NCI-H345 treated with DMSO at 0.1 percent for 48 hours (cell line): Measurements from ENCODE around the gene CDK6.
"Not testable (repeated sequence)": the region's sequence is repeated elsewhere in the genome, so short reads cannot be mapped to it uniquely, and the experiment has no call there.

Experiments used
- DNase-seq: peaks from one replicate; lab custom pipeline; 2025; ENCODE audit not compliant: unreplicated experiment; lab: John Stamatoyannopoulos, UW

The CDK6 gene

DNA sequence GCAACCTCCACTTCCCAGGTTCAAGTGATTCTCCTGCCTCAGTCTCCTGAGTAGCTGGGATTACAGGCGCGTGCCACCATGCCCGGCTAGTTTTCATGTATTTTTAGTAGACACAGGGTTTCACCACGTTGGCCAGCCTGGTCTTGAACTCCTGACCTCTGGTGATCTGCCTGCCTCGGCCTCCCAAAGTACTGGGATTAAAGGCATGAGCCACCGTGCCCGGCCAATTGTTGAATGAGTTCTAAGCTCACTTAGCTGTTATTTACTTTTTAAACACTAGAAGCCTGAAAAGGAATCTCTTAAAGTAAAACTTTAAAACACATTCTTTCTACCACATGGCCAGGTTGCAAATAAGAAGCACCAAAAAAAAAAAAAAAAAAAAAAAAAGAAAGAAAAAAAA is 231.9 kb downstream of the CDK6 start:
- not testable (repeated sequence) for DNase-seq

DNA sequence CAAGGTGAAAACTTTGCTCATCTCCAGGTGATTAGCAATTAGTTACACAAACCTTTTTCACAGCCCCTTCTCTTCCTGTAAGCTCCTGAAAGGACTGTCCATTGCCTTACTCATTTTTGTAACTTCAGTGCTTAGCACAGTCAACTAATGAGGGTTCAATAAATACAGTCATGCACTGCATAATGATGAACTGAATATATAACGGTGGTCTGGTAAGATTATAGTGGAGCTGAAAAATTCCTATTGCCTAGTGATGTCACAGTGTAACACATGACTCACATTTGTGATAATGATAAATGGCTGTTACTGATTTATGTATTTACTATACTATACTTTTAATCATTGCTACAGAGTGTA is 233.3 kb downstream of the CDK6 start:
- no peak for DNase-seq

DNA sequence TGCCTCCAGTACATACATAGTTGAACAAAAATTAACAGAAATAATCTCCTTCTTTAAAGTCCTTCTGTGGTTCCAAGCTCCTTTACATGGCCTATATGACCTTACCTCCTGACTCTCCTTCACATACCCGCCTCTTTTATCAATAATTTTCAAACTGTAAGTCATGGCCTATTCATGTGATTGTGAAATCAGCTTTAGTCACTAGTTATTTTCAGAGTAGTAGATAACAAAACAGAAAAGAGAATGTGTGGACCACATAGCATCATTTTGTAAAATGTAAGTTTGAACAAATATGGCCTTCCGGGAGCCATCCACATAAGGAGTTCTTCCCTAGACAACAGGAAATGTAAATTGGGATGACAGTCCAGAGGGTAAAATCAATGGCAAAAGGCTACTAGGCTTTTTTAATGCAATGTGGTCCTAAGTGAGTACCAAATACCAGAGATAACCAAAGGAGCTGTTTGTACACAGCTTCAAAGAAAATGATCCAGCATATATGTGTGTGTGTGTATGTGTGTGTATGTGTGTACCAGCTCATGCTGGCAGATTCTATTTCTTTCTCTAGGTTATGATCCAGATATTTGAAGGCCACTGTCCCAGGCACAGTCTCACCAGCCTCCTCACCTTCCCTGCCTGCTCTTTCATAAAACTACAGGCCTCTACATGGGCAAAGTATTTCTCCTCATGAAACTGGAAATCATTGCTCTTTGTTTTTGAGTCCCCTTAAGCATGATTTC is 233.9 kb downstream of the CDK6 start:
- no peak for DNase-seq

DNA sequence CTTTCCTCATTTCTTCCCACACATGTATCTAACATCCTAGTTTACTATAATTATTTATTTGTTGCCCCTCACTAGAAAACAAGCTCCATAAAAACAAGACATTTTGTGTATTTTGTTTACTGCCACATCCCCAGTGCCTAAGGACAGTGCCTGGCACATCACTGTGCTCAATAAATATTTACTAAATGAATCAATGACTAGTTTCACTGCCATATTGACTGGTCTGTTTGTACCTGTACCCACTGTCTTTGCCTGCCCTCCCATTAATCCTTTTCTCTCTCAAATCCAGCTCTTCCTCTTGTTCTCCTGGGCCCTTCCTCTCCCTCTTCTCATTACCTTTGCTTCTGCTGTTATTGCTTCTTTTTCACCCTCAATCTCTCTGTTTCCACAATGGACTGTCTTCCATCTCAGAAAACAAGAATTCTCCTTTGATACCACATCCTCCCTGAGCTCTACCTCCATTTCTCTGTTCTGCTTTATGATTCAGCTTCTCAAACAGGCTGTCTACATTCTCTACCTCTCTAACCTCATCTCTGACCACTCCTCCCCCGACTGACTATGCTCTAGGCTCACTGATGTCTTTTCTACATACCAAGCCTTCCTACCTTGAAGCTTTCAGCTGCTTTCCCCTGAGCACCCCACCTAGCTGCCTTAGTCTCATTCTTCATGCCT is 237.9 kb downstream of the CDK6 start:
- DNase-seq, result no peak

DNA sequence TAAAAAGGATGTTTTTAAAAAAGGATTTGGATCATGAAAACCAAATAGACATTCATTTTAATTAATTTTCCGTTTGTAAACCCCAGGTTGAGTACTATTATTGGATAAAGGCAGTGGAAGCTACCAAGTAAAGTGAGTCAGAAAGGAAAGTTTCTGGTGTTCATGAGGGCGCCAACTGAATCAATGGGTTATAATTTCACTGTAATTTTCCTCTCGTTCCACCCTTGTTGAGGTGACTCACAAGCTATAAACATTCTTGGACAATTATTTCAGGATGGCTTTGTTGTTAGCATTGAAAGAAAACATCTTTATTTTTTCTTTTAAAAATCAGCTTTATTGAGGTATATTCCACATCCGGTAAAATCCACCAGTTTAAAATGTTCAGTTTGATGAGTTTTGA is 241.1 kb downstream of the CDK6 start:
- DNase-seq, result no peak

DNA sequence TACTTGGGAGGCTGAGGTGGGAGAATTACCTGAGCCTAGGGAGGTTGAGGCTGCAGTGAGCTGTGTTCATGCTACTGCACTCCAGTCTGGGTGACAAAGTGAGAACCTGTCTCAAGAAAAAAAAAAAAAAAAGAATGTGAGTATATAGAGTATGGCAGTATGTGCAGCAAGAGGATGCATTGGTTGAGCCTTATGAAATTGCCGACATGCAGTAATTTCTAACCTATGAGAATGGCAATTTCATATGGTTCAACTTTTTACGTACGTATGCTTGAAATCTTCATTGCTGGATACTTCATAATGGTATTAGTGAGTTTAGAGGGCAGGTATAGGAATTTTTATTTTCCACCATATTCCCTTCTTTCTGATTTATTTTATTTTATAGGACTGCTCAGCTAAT is 241.6 kb downstream of the CDK6 start:
- no peak for DNase-seq

DNA sequence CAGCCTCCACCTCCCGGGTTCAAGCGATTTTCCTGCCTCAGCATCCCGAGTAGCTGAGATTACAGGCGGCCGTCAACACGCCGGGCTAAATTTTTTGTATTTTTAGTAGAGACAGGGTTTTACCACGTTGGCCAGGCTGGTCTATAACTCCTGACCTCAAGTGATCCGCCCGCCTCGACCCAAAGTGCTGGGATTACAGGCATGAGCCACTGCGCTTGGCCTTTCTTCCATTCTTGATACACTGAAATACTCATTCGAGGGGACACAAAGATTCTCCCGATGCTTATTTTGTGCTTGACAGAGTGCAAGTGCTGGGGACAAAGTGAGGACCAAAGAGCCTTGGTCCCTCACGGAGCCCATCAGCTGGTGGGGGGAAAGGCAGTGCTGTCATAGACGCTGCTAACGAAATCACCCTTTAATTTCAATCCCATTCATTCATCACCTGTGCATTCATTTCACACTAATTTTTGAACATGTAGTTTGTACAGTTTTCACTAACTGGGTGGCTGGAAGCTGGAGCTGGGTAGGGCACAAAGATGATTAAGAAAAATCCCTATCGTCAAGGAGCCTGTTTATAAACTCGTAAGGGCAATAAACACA is 245.6 kb downstream of the CDK6 start:
- no peak for DNase-seq

DNA sequence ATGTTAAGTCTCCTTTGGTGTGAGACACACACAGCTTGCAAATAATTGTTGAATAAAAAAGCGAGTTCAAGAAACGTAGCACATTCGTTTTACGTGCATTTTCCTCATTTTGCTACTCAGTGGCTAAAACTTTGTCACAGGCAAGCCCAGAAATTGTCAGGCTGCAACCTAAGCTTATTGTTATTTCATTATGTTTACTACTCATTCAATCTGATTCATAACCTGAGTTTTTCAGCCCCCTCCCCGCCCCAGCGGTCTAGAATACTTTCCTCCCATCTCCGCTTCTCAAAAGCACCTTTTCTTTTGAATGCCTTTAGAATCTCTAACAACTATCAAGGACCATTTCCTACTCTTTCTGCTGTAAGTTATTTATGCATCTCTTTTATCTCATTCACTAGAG is 247.3 kb downstream of the CDK6 start:
- no peak for DNase-seq

DNA sequence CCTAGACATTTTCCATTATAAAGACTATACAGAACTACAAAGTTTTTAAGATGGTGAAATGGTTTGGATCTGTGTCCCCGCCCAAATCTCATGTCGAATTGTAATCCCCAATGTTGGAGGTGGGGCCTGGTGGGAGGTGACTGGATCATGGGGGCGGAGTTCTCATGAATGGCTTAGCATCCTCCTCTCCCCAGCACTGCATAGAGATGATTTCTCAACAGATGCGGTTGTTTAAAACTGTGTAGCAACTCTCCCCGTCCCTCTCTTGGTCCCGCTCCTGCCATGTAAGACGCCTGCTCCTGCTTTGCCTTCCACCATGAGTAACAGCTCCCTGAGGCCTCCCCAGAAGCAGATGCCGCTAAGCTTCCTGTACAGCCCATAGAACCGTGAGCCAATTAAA is 247.8 kb downstream of the CDK6 start:
- DNase-seq, result no peak

DNA sequence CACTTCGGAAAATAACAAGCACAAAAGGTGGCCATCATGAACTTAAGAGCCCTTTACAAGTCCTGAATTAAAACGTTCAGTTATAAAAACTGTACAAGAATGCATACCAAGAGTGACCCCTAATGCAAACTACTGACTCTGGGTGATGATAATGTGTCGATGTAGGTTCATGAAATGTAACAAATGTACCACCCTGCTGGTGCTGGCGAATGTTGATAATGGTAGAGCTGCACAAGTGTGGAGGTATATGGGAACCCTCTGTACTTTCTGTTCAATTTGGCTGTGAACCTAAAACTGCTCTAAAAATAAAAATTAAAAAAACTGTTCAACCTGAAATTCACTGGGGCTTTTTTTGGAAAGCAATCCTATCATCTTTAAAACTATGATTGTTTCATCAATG is 249.5 kb downstream of the CDK6 start:
- DNase-seq, result no peak

DNA sequence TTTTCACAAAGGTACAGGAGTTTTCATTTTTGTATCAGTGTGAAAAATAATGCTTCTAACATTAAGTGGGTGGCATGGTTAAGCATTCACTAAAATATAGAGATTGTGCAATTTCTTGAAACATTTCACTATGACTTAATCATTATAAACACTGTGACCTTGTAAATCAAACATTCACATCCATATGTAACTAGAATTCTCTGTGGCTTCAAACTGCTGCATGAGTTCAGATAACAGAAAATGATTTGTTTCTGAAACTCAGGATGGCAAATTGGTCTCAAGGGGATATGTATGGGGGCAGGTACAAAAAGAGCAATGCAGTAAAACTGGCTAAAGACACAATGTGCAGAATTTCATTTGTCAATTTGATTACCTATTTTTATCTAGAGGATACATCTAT is 250.0 kb downstream of the CDK6 start:
- no peak for DNase-seq

DNA sequence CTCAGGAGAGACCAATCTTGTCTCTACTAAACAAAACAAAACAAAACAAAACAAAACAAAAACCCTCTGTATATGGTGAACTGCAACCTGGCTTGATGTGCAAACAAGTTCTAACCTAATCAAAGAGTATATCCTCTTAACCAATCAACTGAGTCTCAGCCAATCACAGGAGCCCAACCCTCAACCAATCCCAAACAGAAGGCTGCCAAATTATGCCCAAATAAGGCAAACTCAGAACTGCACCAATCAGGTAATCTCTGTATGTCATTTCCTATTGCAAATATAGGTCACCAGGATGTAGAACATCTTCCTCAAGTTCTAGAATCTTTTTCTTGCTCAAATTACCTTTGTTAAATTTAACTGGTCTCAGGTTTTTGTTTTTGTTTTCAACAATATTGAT is 251.4 kb downstream of the CDK6 start:
- no peak for DNase-seq

DNA sequence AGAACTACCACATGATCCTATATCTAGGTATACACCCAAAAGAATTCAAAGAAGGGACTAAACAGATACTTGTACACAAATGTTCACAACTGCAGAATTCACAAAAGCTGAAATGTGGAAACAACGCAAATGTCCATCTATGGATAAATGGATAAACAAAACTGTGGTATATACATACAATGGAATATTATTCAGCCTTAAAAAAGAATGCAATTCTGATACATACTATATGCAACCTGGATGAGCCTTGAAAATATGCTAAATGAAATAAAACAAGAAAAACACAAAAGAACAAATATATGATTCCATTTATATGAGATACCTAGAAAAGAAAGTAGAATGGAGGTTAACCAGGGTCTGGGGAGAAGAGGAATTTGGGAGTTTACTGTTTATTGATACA is 253.4 kb downstream of the CDK6 start:
- DNase-seq, result no peak

DNA sequence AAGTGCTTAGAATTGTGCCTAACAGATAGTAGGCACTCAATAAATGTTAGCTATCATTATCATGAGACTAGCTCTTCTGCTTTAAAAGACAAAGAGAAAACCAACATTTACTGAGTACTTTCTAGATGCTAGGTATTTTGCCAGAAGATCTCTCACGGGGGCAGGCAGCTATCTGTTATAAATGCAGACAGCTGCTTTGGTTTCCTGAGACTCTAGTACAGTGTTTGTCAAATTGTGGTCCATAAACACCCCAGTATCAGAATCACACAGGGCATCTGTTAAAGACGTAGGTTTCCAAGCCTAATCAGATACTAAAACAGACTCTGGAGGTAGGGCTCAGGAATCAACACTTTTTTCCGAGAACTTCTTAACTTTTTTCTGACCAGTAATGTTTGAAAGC is 260.1 kb downstream of the CDK6 start:
- no peak for DNase-seq

DNA sequence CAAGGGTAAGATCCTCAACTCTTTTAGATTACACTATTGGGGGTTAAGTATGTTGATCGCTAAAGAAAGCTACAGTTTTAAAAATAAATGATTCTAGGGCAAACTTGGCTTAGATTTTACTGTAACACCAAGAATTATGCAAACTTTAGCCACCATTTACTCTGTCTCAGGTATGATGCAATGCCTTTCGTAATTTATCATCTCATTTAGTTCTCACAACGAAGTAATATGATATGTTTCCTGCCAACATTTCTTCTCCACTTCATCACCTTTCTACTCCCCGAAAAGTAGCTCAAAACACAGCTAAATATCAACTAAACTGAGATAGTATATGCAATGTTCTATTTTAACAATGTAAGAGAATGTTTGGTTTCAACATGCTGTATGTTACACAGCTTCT is 267.2 kb downstream of the CDK6 start:
- no peak for DNase-seq

DNA sequence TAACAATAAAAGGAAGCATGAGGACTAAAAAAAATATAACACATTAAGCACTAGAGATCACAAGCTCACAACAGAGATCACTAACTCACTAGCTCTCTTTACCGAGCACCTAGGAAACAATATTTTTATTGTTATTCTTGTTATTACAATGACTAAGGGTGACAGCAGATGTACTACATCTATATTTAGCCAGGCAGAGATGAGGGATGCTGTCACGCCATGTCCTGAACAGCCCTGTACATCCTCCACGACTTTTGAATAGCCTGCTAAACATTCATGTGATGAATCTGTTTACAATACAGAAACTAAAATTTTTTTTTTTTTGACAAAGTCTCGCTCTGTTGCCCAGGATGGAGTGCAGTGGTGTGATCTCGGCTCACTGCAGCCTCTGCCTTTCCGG is 268.9 kb downstream of the CDK6 start:
- DNase-seq, result no peak

DNA sequence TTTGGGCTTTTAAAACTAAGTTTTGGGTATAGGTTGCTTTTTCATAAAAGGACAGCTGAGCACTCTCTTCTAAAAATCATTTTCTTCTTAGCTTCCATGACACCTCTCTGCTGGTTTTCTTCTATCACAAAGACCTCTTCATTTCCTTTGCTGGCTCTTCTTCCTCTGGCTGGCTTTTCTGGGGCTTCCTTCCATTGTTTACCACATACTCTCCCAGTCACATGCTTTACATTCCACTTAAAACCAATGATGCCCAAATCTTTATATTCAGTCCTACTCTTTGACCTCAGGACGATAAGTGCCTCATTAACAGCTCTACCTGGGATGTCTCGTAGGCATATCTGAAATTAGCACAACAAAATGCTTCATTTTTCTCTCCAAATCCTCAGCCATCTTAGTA is 273.0 kb downstream of the CDK6 start:
- DNase-seq, result no peak

DNA sequence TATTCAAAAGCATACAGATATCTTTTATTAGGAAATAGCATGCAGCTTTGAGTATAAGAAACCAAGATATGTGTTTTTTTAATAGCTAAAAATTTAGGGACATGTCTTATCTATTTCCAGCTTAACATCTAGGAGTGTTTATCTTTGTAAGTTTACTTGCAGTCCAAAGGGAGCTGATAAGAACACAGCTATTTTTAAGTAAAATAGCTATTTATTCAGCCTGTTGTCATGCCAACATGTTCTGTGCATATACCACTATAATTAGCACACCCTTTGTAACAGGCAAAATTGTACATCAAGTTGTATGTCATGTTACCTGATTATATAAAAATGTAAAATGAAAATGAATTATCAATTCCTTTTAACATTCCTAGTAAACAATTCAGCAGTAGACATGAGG is 275.8 kb downstream of the CDK6 start:
- DNase-seq, result no peak

DNA sequence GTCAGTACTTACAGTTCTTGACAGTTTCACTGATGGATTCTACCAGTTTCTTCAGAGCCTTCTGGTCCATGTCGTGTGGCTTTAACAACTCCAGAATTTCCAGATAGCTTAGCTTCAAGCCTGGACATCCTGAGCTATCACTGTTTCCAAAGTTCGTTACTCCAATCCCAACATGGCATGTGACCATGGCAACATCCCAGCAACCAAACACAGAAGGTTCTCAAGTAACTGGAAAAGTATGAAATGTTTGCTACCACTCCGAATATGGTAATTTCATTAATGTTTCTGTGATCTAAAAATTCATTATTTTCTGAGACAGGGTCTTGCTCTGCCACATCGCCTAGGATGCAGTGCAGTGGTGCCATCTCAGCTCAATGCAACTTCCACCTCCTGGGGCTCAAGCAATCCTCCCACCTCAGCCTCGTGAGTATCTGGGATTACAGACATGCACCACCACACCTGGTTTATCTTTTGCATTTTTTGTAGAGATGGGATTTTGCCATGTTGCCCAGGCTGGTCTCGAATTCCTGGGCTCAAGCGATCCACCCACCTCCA is 278.5 kb downstream of the CDK6 start:
- no peak for DNase-seq

DNA sequence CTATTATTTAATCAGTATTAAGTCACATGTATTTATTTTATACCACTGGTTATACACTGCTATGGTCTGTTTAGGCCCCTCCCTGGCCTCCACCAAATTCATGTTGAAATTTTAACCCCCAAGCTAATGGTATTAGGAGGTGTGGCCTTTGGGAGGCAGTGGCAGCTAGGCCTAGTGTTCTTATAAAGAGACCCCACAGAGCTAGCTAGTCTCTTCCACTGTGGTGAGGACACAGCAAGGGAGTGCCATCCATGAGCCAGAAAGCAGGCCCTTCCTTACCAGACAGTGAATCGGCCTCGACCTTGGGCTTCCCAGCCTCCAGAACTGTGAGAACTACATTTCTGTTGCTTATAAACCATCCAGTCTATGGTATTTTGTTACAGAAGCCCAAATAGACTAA is 279.1 kb downstream of the CDK6 start:
- DNase-seq, result no peak
